AG09319 (cell line): ENCODE measurements around the gene RTN1.

Experiments
- DNase-seq: peaks from one replicate; pipeline ENCODE4 v3.0.0-alpha.2; 2010; ENCODE audit warnings: low read depth; ENCODE audit errors: extremely low read depth
- CTCF ChIP-seq: IDR thresholded peaks from 2 replicates; pipeline ENCODE4 v1.5.1; 2011; ENCODE audit warnings: low read depth, mild to moderate bottlenecking, inconsistent platforms, low read length, moderate library complexity

Gene RTN1

GRCh38 chr14:59771577-59771976 lies 99.0 kb downstream of the RTN1 start:
- DNase-seq: no peak
- TF ChIP-seq CTCF: no peak

- no peak for DNase-seq
- no peak for TF ChIP-seq CTCF
These were observed 101.0 kb downstream of the RTN1 start for GRCh38 chr14:59769586-59769985.

- no peak for DNase-seq
- TF ChIP-seq CTCF: no peak
These were observed 101.7 kb downstream of the RTN1 start for GRCh38 chr14:59768855-59769375.

GRCh38 chr14:59761851-59762250 lies 108.7 kb downstream of the RTN1 start:
- no peak for DNase-seq
- no peak for TF ChIP-seq CTCF

GRCh38 chr14:59755409-59756135 lies 115.0 kb downstream of the RTN1 start:
- no peak for TF ChIP-seq CTCF
- no peak for DNase-seq

- TF ChIP-seq CTCF: no peak
- DNase-seq: no peak
These were observed 116.3 kb downstream of the RTN1 start for GRCh38 chr14:59754256-59754655.

- TF ChIP-seq CTCF: no peak
- DNase-seq: no peak
These were observed 117.1 kb downstream of the RTN1 start for GRCh38 chr14:59753512-59753911.
